B cell (primary cell): ENCODE data around the gene CAMK1D.

Experiments used
- EZH2 ChIP-seq: IDR thresholded peaks from 2 replicates; pipeline ENCODE4 v1.6.1; 2012; ENCODE audit warnings: borderline replicate concordance, low read depth, mild to moderate bottlenecking, moderate library complexity, low read length; ENCODE audit not compliant: insufficient read depth, poor library complexity, severe bottlenecking
- TF ChIP-seq, protein P1 (sequence below): fragments of 200-600 bp; IDR thresholded peaks from one replicate; pipeline ENCODE4 v1.8.0; 2022; ENCODE audit warnings: antibody characterized with exemption, mild to moderate bottlenecking

DNA sequence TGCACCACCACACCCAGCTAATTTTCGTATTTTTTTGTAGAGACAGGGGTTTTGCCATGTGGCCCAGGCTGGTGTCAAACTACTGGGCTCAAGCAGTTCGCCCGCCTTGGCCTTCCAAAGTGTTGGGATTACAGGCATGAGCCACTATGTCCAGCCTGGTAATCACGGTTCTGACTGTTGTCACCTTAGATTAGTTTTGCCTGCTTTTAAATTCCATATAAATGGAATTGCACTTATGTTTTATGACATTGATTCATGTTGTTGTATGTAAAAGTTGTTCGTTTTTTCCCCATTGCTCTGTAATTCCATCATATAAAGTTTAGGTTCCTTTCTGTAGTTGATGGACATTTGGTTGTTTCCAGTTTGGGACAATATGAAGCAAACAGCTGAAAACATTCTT lies 106.0 kb downstream of the CAMK1D start:
- TF ChIP-seq, protein P1, sequence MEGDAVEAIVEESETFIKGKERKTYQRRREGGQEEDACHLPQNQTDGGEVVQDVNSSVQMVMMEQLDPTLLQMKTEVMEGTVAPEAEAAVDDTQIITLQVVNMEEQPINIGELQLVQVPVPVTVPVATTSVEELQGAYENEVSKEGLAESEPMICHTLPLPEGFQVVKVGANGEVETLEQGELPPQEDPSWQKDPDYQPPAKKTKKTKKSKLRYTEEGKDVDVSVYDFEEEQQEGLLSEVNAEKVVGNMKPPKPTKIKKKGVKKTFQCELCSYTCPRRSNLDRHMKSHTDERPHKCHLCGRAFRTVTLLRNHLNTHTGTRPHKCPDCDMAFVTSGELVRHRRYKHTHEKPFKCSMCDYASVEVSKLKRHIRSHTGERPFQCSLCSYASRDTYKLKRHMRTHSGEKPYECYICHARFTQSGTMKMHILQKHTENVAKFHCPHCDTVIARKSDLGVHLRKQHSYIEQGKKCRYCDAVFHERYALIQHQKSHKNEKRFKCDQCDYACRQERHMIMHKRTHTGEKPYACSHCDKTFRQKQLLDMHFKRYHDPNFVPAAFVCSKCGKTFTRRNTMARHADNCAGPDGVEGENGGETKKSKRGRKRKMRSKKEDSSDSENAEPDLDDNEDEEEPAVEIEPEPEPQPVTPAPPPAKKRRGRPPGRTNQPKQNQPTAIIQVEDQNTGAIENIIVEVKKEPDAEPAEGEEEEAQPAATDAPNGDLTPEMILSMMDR, result no peak
- TF ChIP-seq EZH2, result no peak
